NCI-H524 (cell line): ENCODE data around the gene NUDT11.
A peak's percentile ranks its signal among the peaks of the same experiment; 100 is the strongest.
"Not testable (repeated sequence)": the region's sequence is repeated elsewhere in the genome, so short reads cannot be mapped to it uniquely, and the experiment has no call there.

ENCODE experiments used
- DNase-seq, 2 experiments: peaks; one replicate each; lab custom pipeline; 2025; lab: John Stamatoyannopoulos, UW

Gene NUDT11

DNA sequence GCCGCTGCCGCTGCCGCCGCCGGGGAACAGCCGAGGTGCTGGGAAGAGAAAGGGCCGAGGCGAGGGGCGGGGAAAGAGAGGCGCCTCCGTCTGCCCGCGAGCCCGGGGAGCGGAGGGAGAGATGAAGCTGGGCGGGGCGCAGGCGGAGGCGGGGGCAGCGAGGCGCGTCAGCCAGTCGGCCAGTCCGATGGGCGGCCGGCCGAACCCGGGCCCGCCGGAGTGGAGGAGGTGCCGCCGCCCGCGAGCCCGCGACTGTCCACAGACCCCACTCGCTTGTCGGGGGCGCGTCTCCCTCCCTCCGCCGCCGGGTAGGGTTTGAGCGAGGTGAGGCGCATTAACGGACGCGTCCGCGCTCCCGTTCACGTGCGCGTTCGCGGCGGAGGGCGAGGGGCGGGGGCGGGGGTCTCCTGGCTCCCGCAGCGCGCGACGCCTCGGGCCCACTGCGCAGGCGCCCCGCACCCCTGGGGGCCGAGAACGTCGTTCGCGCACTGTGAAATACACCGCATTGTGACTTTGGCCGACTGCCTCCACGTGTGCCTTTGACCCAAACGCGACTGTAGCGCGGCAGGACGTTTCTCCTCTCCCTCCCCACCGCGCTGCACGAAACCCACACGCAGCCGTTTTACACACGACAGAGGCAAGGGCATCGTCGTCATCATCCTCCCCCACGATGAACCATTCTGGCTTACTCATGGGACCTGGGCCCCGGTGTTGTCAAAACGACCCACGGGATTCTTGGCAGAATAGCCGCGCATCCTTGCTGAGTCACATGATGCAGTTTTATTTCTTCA lies at the start of gene NUDT11:
TSS of gene NUDT11 (minus strand) at position 92 of the 791 bp plus-strand sequence. CDS start 148 bp downstream, outside the sequence.
- DNase-seq, result peak; percentile 57 to 84

- DNase-seq, result no peak
Observed at GRCh38 chrX:51520393-51520792, 24.0 kb upstream of the NUDT11 start.

DNA sequence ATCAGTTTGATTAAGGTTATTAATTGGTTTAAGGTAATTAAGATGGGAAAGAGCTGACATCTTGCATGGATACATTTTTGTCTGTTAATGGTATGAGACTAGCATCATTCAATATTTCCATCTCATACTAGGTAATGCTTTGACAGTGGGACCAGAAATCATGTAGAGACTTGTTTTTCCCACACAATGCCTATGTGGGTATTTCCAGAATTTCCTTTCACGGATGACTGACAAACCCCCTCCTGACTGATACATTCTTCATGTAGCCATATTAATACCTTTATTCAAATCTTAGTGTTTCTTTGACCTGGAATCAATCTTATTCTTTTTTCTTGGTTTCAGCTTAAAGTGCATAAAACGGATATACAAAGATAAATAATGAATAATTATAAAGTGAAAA lies 22.7 kb upstream of the NUDT11 start:
- DNase-seq, result not testable (repeated sequence)

DNA sequence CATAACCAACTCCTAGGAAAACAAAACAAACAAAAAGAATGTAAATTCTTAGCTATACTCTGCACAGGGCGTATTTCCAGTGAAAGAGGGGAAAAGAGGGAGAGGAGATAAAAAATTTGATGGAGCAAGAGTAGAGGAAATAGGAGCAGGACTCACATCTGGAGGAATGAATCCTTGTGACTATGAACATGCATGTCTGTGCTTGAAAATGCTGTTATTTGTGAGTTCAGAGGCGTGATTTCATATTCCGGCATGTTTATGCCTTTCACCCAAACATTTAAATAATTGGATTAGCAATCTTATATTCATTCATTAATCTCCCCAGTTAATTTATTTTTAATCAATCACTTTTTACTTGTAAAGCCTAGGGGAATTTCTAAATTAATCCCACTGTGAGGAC lies 11.2 kb upstream of the NUDT11 start:
- no peak for DNase-seq

GRCh38 chrX:51495701-51496488 lies 497 bp downstream of the NUDT11 start:
- peak; percentile 33 to 44 for DNase-seq

GRCh38 chrX:51494409-51494808 lies 2.0 kb downstream of the NUDT11 start:
- no peak for DNase-seq

DNA sequence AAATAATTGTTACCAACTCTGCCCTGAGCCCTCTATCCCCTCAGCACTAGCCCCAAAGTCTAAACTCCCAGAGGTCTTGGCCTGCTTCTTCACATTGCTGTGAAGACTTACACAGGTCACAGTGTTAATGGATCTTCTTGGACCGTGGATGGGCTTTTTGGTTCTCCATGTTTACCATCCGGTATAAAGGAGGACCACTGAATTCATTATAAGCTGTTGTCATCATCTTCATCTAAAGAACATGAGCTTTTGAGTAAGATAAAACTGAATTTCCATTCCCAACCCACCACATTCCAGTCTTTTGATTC lies 8.5 kb downstream of the NUDT11 start:
- DNase-seq, result no peak

GRCh38 chrX:51484616-51485015 lies 11.8 kb downstream of the NUDT11 start:
- DNase-seq, result no peak

GRCh38 chrX:51482411-51482810 lies 14.0 kb downstream of the NUDT11 start:
- DNase-seq, result not testable (repeated sequence)

GRCh38 chrX:51476930-51477329 lies 19.5 kb downstream of the NUDT11 start:
- no peak for DNase-seq

- no peak for DNase-seq
Observed at GRCh38 chrX:51463322-51463721, 33.1 kb downstream of the NUDT11 start.

GRCh38 chrX:51461053-51462044 lies 35.0 kb downstream of the NUDT11 start:
- peak in 1 of 2 experiments; percentile 48 for DNase-seq

- peak in 1 of 2 experiments; percentile 25 for DNase-seq
Observed at GRCh38 chrX:51459125-51459524, 37.3 kb downstream of the NUDT11 start.

DNA sequence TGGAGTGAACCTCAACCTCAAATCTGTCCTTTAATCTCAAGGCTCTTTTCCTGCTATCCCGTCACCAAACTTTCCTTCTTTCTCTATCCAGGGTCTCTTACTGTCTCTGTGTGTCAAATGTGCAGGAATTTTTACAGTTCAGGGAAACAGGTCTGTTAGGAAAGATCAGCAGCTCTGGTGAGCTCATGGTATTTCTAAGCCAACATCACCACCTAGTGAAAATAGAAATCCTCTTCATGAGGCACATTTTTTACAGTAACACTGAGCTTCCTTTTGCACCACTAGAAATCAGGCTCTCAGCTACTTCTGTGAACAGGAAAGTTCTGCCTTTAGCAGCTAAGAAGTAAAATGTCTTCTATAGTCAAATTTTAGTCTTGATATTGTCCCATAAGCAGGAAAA lies 39.6 kb downstream of the NUDT11 start:
- peak in 1 of 2 experiments; percentile 45 for DNase-seq

DNA sequence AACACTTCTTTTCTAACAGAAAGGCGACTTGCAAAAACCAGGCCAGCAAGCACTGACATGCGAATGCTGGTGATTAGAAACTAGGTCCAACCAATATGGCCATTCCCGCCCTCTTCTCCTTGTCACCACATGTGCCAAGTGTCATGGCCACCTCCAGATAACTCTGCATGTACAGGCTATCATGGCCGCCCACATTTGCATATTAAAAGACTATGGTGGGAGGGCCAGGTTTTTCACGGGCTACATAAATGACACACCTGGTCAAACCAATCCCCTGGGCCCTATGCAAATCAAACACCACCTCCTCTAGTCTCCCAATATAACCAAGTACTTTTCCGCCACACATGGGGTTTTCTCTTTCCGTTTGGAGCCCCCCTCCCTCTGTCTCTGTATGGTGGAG lies 40.1 kb downstream of the NUDT11 start:
- no peak for DNase-seq

DNA sequence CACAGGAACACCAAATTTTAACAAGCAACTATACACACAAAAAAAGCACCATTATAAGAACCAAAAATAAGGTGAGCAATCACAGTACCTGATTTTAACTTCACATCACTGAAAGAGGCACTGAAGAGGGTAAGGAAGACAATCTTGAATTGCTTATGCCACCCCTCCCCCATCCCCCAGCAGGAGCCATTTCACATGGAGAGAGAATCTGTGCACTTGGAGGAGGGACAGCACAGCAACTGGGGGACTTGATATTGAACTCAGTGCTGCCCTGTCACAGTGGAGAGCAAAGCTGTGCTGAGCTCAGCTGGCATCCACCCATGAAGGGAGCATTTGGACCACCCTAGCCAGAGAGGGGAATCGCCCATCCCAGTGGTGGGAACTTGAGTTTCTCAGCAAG lies 56.0 kb downstream of the NUDT11 start:
- no peak for DNase-seq
